ENCODE measurements around the gene FYN. TPM values are rescaled to one million over a fixed set of nuclear protein-coding genes. Genes with fewer than 3 reads are reported as not detected.

Gene FYN
- total RNA-seq, 1 experiment from 2014 or later: 37.8 TPM

- H3K27ac Mint-ChIP-seq (ENCODE audit: low read depth, unreplicated experiment): no peak overlapping the region
- TF ChIP-seq CTCF (IDR thresholded peaks at IDR 0.05; ENCODE audit: unreplicated experiment): no peak
- no peak overlapping the region for H3K4me3 Mint-ChIP-seq (ENCODE audit: unreplicated experiment)
- POLR2A ChIA-PET: no interaction called here
- no TSS peak for BruUV-seq (replicated peaks)
- intact Hi-C loops (cut with micrococcal nuclease): no loop called here
- H3K36me3 Mint-ChIP-seq (ENCODE audit: insufficient read depth, unreplicated experiment): no peaks in the 10 kb centered on the region
- CTCF ChIA-PET: interaction anchor here (1.0 to 1.3 kb wide), 2 partner anchors 11 to 76 kb away, joined by 3 to 4 read pairs; no protein-coding TSS in a partner anchor
- no peaks in the 10 kb centered on the region for H3K27me3 Mint-ChIP-seq (ENCODE audit: insufficient read depth, unreplicated experiment)
- H3K9me3 Mint-ChIP-seq (ENCODE audit: unreplicated experiment): no peaks in the 10 kb centered on the region
- peaks cover 8% of the 10 kb centered on the region for H3K4me1 Mint-ChIP-seq (ENCODE audit: insufficient read depth, unreplicated experiment)
- DNase-seq (ENCODE audit: unreplicated experiment): no peak
Observed at GRCh38 chr6:111747829-111748228, 125.4 kb downstream of the FYN start.

- Mint-ChIP-seq H3K4me3 (ENCODE audit: unreplicated experiment) (no peak overlapping the region), H3K27me3 (ENCODE audit: insufficient read depth, unreplicated experiment) (no peaks in the 10 kb centered on the region), H3K36me3 (ENCODE audit: insufficient read depth, unreplicated experiment) (no peaks in the 10 kb centered on the region), H3K4me1 (ENCODE audit: insufficient read depth, unreplicated experiment) (peaks cover 8% of the 10 kb centered on the region), H3K27ac (ENCODE audit: low read depth, unreplicated experiment) (no peak overlapping the region), H3K9me3 (ENCODE audit: unreplicated experiment) (no peaks in the 10 kb centered on the region)
- intact Hi-C loops (cut with micrococcal nuclease): no loop called here
- ChIA-PET POLR2A (no interaction called here), CTCF (interaction anchor here (1.0 to 1.3 kb wide), 2 partner anchors 11 to 76 kb away, joined by 3 to 4 read pairs; no protein-coding TSS in a partner anchor)
- no peak for TF ChIP-seq CTCF (IDR thresholded peaks at IDR 0.05; ENCODE audit: unreplicated experiment)
- no peak for DNase-seq (ENCODE audit: unreplicated experiment)
- BruUV-seq (replicated peaks): no TSS peak
Observed at GRCh38 chr6:111747396-111747795, 125.9 kb downstream of the FYN start.

GRCh38 chr6:111746983-111747382 is 126.3 kb downstream of the FYN start:
- TF ChIP-seq CTCF (IDR thresholded peaks at IDR 0.05; ENCODE audit: unreplicated experiment): no peak
- no TSS peak for BruUV-seq (replicated peaks)

GRCh38 chr6:111745636-111746035 is 127.6 kb downstream of the FYN start:
- H3K27me3 Mint-ChIP-seq (ENCODE audit: insufficient read depth, unreplicated experiment): no peaks in the 10 kb centered on the region
- POLR2A ChIA-PET: interaction anchor here (0.6 kb wide), 1 partner anchor 10 kb away, joined by 3 read pairs; no protein-coding TSS in a partner anchor
- TF ChIP-seq CTCF (IDR thresholded peaks at IDR 0.05; ENCODE audit: unreplicated experiment): no peak
- no TSS peak for BruUV-seq (replicated peaks)
- intact Hi-C loops (cut with micrococcal nuclease): no loop called here
- DNase-seq (ENCODE audit: unreplicated experiment): no peak
- no peak overlapping the region for H3K4me3 Mint-ChIP-seq (ENCODE audit: unreplicated experiment)
- H3K27ac Mint-ChIP-seq (ENCODE audit: low read depth, unreplicated experiment): no peak overlapping the region
- H3K4me1 Mint-ChIP-seq (ENCODE audit: insufficient read depth, unreplicated experiment): peaks cover 8% of the 10 kb centered on the region
- no peaks in the 10 kb centered on the region for H3K9me3 Mint-ChIP-seq (ENCODE audit: unreplicated experiment)
- no peaks in the 10 kb centered on the region for H3K36me3 Mint-ChIP-seq (ENCODE audit: insufficient read depth, unreplicated experiment)
- CTCF ChIA-PET: interaction anchor here (0.7 to 1.0 kb wide), 2 partner anchors 36 to 251 kb away, joined by 3 to 4 read pairs; no protein-coding TSS in a partner anchor

More at GRCh38 chr6:111746983-111747382, 126.3 kb downstream of the FYN start:
- POLR2A ChIA-PET: no interaction called here
- H3K36me3 Mint-ChIP-seq (ENCODE audit: insufficient read depth, unreplicated experiment): no peaks in the 10 kb centered on the region
- no peak for DNase-seq (ENCODE audit: unreplicated experiment)
- no peaks in the 10 kb centered on the region for H3K9me3 Mint-ChIP-seq (ENCODE audit: unreplicated experiment)
- H3K4me1 Mint-ChIP-seq (ENCODE audit: insufficient read depth, unreplicated experiment): peaks cover 8% of the 10 kb centered on the region
- no peak overlapping the region for H3K27ac Mint-ChIP-seq (ENCODE audit: low read depth, unreplicated experiment)
- no peaks in the 10 kb centered on the region for H3K27me3 Mint-ChIP-seq (ENCODE audit: insufficient read depth, unreplicated experiment)
- intact Hi-C loops (cut with micrococcal nuclease): no loop called here
- CTCF ChIA-PET: no interaction called here
- no peak overlapping the region for H3K4me3 Mint-ChIP-seq (ENCODE audit: unreplicated experiment)
